GM13977 (cell line): ENCODE measurements around the gene PAM.
A peak's percentile ranks its signal among the peaks of the same experiment; 100 is the strongest.
"Not testable (repeated sequence)": the region's sequence is repeated elsewhere in the genome, so short reads cannot be mapped to it uniquely, and the experiment has no call there.

Experiments used
- DNase-seq: peaks from one replicate; pipeline ENCODE4 v3.0.0; 2012; ENCODE audit warnings: low spot score
- CTCF ChIP-seq: IDR thresholded peaks from 2 replicates; pipeline ENCODE4 v1.5.1; 2012; ENCODE audit warnings: mild to moderate bottlenecking, control low read depth; ENCODE audit not compliant: insufficient read depth; ENCODE audit errors: extremely low read depth, missing control alignments
- in situ Hi-C: fragments of 300-500 bp; cut with MboI; formaldehyde crosslinking; loops from one replicate; pipeline ENCODE4 v1.12.0; 2022; ENCODE audit warnings: low sequenced_read_pairs, low pct_unique_long_range_greater_than_20kb, mixed read lengths, inconsistent platforms; ENCODE audit not compliant: unreplicated experiment

Gene PAM

GRCh38 chr5:103034662-103035392 is 279.7 kb downstream of the PAM start:
- no peak for DNase-seq
- in situ Hi-C loops: no loop called here
- TF ChIP-seq CTCF: no peak

GRCh38 chr5:103035701-103036100 is 280.6 kb downstream of the PAM start:
- TF ChIP-seq CTCF: no peak
- in situ Hi-C loops: no loop called here
- DNase-seq: no peak

GRCh38 chr5:103036601-103037000 is 281.5 kb downstream of the PAM start:
- DNase-seq: no peak
- in situ Hi-C loops: no loop called here
- no peak for TF ChIP-seq CTCF

- in situ Hi-C loops: no loop called here
- no peak for DNase-seq
- no peak for TF ChIP-seq CTCF
These were observed 282.8 kb downstream of the PAM start for GRCh38 chr5:103037673-103038455.

- peak; percentile 38 for DNase-seq
- TF ChIP-seq CTCF: peak; percentile 56
- in situ Hi-C loops: no loop called here
These were observed 286.1 kb downstream of the PAM start for GRCh38 chr5:103041071-103041676.

GRCh38 chr5:103046706-103047105 is 291.6 kb downstream of the PAM start:
- DNase-seq, in situ Hi-C loops: not testable (repeated sequence)
